Measurements from ENCODE around the gene IL12RB1.

DNA sequence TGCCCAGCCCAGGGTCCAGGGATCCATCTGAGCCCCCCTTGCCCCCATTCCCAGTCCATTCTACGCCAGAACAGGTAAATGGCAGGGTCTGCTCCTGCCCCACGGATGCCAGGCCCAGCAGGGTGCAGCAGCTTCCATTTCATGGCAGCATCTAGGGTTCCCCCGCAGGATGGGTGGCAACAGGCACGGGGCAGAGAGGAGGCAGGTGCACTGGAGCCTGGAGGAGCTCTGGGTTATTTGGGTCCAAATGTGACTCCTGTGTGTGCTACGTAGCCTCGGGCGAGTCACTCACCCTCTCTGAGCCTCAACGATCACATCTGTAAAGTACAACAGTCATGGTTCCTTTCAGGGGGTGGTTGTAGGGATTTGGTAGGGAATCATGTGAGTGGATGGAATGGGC, 27.4 kb downstream of the IL12RB1 start:
- TF ChIP-seq, protein P1, sequence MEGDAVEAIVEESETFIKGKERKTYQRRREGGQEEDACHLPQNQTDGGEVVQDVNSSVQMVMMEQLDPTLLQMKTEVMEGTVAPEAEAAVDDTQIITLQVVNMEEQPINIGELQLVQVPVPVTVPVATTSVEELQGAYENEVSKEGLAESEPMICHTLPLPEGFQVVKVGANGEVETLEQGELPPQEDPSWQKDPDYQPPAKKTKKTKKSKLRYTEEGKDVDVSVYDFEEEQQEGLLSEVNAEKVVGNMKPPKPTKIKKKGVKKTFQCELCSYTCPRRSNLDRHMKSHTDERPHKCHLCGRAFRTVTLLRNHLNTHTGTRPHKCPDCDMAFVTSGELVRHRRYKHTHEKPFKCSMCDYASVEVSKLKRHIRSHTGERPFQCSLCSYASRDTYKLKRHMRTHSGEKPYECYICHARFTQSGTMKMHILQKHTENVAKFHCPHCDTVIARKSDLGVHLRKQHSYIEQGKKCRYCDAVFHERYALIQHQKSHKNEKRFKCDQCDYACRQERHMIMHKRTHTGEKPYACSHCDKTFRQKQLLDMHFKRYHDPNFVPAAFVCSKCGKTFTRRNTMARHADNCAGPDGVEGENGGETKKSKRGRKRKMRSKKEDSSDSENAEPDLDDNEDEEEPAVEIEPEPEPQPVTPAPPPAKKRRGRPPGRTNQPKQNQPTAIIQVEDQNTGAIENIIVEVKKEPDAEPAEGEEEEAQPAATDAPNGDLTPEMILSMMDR (IDR thresholded peaks at IDR 0.05; ENCODE audit: insufficient read depth, low read length, poor library complexity, severe bottlenecking), result no peak
- no peak for TF ChIP-seq EZH2phosphoT487 (conservative IDR thresholded peaks at IDR 0.05; ENCODE audit: low read length)
